GM19328 (cell line): ENCODE data around the gene FUBP1.
"Not testable (repeated sequence)": the region's sequence is repeated elsewhere in the genome, so short reads cannot be mapped to it uniquely, and the experiment has no call there.

ENCODE experiments used
- ATAC-seq: cut with Tn5 transposase; IDR thresholded peaks from one replicate; pipeline ENCODE4 v1.9.1; 2021; ENCODE audit warnings: mild to moderate bottlenecking, moderate library complexity; ENCODE audit not compliant: unreplicated experiment

Gene FUBP1

GRCh38 chr1:77989744-77990143 lies 10.9 kb upstream of the FUBP1 start:
- ATAC-seq: no peak

GRCh38 chr1:77987919-77988318 lies 9.0 kb upstream of the FUBP1 start:
- ATAC-seq: no peak

- ATAC-seq: no peak
Measured at GRCh38 chr1:77986810-77987209, 7.9 kb upstream of the FUBP1 start.

- ATAC-seq: no peak
Measured at GRCh38 chr1:77984629-77985028, 5.8 kb upstream of the FUBP1 start.

DNA sequence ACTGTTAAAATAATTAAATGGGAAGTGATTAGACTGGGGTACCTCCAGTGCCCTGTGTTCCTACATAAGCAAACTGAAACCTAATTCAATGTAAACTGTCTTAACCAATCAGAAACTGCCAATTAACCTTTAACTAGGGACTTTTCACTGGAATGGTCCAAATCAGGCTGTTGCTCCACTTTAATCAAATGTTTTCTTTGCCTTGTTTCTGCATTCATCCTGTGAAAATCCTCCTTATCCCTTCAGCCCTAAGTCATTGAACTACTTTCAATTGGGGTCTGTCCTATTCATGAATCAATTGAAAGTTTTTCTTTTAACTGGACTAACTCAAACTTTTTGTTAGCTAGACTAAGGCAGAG lies 5.1 kb upstream of the FUBP1 start:
- ATAC-seq: no peak

DNA sequence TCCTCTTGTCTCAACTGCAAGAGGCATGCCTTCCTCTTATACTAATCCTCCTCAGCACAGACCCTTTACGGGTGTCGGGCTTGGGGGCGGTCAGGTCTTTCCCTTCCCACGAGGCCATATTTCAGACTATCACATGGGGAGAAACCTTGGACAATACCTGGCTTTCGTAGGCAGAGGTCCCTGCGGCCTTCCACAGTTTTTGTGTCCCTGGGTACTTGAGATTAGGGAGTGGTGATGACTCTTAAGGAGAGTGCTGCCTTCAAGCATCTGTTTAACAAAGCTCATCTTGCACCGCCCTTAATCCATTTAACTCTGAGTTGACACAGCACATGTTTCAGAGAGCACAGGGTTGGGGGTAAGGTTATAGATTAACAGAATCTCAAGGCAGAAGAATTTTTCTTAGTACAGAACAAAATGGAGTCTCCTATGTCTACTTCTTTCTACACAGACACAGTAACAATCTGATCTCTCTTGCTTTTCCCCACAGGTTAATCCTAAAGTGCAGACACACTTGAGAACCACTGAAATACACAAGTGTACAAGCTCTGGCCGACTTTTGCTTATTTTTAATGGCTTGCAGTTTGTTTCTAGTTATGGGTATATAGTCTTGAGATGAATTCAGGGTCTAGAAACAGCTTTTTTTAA lies 4.6 kb upstream of the FUBP1 start:
- ATAC-seq: not testable (repeated sequence)

GRCh38 chr1:77978293-77978968 lies 441 bp downstream of the FUBP1 start:
- peak; percentile 54 for ATAC-seq

- ATAC-seq: no peak
Measured at GRCh38 chr1:77977989-77978292, 931 bp downstream of the FUBP1 start.

DNA sequence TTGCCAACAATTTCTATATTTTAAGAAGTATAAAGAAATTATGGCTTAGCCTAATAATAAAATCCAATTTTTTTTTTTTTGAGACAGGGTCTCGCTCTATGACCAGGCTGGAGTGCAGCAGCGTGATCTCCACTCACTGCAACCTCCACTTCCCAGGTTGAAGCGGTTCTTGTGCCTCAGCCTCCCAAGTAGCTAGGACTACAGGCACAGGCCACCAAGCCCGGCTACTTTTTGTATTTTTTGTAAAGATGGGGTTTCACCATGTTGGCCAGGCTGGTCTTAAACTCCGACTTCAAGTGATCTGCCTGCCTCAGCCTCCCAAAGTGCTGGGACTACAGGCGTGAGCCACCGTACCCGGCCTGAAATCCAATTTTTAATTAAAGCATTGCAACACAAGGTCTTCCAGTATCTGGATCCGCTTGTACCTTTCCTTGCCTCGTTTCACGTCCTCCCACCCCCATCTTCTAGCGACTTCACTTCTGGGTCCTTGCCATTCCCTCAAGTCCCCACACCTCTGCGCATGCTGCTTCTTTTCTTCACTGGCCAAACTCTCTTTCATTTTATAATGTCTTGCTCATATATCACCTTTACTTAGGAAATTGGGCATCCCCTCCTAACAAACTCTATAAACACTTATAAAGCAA lies 2.3 kb downstream of the FUBP1 start:
- ATAC-seq: no peak

GRCh38 chr1:77975907-77976306 lies 3.0 kb downstream of the FUBP1 start:
- no peak for ATAC-seq

DNA sequence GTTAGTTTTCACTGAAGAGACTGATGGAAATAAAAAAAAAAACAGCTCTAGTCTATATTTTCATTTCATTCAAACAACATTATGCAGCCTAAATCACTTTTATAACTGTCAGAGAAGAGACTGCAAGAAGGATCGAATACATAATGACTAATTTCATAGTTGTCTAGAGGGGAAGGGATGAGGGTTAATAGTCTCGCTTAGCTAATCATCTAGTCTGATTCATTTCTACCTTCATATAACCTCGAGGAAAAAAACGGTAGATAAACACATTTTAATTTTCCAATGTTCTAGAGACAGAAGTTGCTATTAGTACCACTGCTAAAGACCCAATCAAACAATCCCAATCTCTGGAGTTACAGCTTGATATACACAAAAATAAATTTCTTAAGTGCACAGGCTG lies 3.5 kb downstream of the FUBP1 start:
- ATAC-seq: no peak

DNA sequence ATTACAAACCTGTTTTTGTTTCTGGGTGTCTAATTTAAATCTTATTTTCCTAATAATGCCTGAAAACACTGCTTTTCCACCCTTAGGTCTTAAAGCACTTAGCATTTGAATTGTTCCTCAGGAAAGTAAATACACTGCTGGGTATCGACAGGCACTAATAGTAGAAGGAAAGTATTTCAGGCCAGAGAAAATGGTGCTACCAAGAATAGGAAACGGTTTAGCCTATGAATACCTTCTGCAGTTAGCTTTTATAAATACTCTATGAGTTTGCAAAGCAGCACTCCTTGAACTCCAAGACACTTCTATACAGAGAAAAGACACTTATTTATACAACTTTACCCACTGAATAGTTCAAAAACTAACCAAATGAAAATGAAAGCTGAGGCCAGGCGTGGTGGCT lies 6.8 kb downstream of the FUBP1 start:
- no peak for ATAC-seq

GRCh38 chr1:77970192-77970591 lies 8.7 kb downstream of the FUBP1 start:
- ATAC-seq: no peak

DNA sequence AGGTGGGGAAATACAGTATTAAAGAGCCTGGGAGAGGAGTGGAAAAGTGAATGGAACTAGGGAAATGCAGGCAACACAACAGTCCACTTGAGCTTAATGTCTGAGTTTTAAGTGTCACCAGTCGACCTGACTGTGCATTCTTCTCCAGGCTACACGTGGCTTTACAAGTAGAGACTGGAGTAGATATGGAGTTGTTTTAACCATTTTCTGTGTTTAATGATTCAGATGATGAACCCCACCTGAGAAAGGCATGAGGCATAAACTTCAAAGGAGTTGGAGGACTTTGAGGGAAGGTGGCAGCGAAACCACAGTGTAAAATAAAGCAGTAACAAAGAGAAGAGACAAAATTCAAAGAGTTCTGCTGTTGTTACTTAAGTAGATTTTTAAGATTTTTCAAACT lies 12.6 kb downstream of the FUBP1 start:
- no peak for ATAC-seq

GRCh38 chr1:77961392-77961791 lies 17.5 kb downstream of the FUBP1 start:
- no peak for ATAC-seq

GRCh38 chr1:77958850-77959249 lies 20.0 kb downstream of the FUBP1 start:
- ATAC-seq: no peak

DNA sequence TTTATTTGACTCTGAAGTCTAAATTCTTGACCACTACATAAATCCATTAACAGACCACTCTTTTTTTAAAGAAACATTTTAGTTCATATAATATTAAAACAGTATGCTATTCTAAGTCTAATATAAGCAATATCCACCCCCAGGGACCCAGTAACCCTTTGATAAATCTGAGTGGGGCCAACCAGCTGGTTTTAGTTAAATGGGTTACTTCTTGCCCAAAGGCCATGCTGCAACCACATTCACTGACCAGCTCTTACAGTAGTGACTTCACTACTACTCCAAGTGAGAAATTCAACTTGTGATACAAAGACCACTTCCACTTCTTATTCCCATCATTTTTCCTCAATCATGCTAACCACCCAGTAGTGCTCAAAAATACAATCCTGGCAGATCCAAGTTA lies 20.5 kb downstream of the FUBP1 start:
- ATAC-seq: no peak

GRCh38 chr1:77956464-77956863 lies 22.4 kb downstream of the FUBP1 start:
- no peak for ATAC-seq

DNA sequence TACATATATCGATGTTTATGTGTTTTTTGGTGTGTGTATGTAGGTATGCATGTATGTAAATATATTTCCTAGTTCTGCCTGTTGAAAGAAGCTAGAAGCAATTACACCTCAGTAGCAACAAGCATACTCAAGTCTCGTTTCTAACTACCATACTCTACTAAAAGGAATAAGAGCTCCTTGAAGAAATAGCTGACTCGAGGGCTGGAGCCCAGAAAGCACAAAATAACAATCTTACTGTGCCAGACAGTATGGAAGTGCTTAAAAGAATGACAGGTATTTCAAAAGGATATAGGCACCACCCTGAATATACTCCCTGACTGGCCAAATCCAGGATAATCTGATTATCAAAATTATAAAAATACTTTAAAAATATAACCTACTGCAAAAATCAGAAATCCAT lies 23.2 kb downstream of the FUBP1 start:
- ATAC-seq: no peak

GRCh38 chr1:77954521-77954920 lies 24.4 kb downstream of the FUBP1 start:
- ATAC-seq: no peak

- no peak for ATAC-seq
Measured at GRCh38 chr1:77953907-77954306, 25.0 kb downstream of the FUBP1 start.

DNA sequence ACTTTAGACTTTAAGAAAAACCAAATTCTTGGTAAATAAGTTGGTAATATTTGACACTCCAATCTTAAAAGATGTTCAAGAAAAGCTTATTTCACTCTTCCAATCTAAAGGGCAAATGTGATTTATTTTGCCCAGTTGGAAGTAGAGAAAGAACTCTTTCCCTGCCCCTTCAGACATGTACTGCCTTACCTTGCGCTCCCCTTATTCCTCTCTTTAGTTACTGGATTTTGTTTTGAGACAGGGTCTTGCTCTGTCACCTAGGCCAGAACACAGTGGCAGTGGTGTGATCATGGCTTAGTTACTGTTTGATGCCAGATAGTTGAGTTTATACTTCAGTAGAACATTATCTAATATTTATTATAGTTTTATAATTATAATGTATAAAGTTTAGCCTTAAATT lies 27.5 kb downstream of the FUBP1 start:
- ATAC-seq: no peak

DNA sequence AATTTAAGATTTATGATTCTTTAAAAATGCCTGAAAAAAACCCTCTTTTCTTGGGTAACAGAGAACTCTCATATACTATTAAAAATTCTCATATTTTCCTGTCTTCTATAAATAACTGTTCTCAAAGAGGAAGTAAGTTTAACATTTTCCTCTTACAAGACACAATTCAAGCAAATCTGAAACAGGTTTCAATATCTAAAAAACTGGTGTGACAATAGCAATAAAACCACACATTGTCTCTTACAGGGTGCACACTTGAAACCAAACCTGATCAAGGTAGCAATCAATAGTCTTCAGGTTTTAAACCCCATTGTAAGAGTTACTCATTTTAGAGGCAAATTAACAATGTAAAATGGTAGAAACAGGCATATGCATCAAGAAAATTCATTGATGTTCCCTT lies 28.0 kb downstream of the FUBP1 start:
- ATAC-seq: peak; percentile 74
